WTC11 (cell line): ENCODE measurements around the gene STAB1. TPM values are rescaled to one million over a fixed set of nuclear protein-coding genes. Genes with fewer than 3 reads are reported as not detected.

Source experiments
- ATAC-seq: fragments of 200-7000 bp; cut with Tn5 transposase; 2 replicates; pipeline ENCODE4 v1.10.0; 2021; ENCODE audit warnings: mild to moderate bottlenecking, moderate library complexity
- CTCF ChIA-PET: fragments of 300-600 bp; sonication (Branson Sonifier 250); formaldehyde crosslinking; loops from one replicate; lab custom pipeline; 2021; ENCODE audit warnings: antibody characterized with exemption; lab: Charles Lee
- POLR2A ChIA-PET: fragments of 350-600 bp; sonication (Branson Sonifier 250); formaldehyde crosslinking; loops from one replicate; lab custom pipeline; 2021; ENCODE audit warnings: antibody characterized with exemption; lab: Charles Lee
- DNase-seq: peaks from one replicate; pipeline ENCODE4 v3.0.0; 2021; ENCODE audit warnings: low spot score
- H3K27ac Mint-ChIP-seq: 2 replicates; pipeline ENCODE4 v1.8.0; 2021; ENCODE audit warnings: mixed read lengths
- H3K27me3 Mint-ChIP-seq: 2 replicates; pipeline ENCODE4 v1.8.0; 2021; ENCODE audit warnings: low read depth, mild to moderate bottlenecking, moderate library complexity, mixed read lengths
- H3K36me3 Mint-ChIP-seq: 2 replicates; pipeline ENCODE4 v1.8.0; 2021; ENCODE audit warnings: mixed read lengths
- H3K4me1 Mint-ChIP-seq: 2 replicates; pipeline ENCODE4 v1.8.0; 2022; ENCODE audit warnings: mixed read lengths
- H3K4me3 Mint-ChIP-seq: 2 replicates; pipeline ENCODE4 v1.8.0; 2021; ENCODE audit warnings: mild to moderate bottlenecking, moderate library complexity, mixed read lengths
- H3K9me3 Mint-ChIP-seq: 2 replicates; pipeline ENCODE4 v1.8.0; 2021; ENCODE audit warnings: mixed read lengths
- ATF1 ChIP-seq: sonication (generic); formaldehyde crosslinking; IDR thresholded peaks from 2 replicates; pipeline ENCODE4 v1.8.1; 2023; ENCODE audit warnings: mild to moderate bottlenecking, moderate library complexity, missing genetic modification reagents
- ATF2 ChIP-seq: sonication (generic); formaldehyde crosslinking; IDR thresholded peaks from 2 replicates; pipeline ENCODE4 v1.8.1; 2022; ENCODE audit warnings: low read depth, missing genetic modification reagents, borderline replicate concordance
- CDX4 ChIP-seq: fragments of 250-450 bp; sonication (Bioruptor Pico); IDR thresholded peaks from 2 replicates; pipeline ENCODE4 v1.9.0; 2021; ENCODE audit warnings: moderate library complexity, mild to moderate bottlenecking, inconsistent platforms, borderline replicate concordance
- CREB1 ChIP-seq: sonication (generic); formaldehyde crosslinking; IDR thresholded peaks from 2 replicates; pipeline ENCODE4 v1.8.0; 2023; ENCODE audit warnings: mild to moderate bottlenecking, missing genetic modification reagents
- ETV6 ChIP-seq: sonication (generic); formaldehyde crosslinking; IDR thresholded peaks from 2 replicates; pipeline ENCODE4 v1.8.1; 2022; ENCODE audit warnings: mild to moderate bottlenecking, missing genetic modification reagents
- FOXJ3 ChIP-seq: sonication (generic); formaldehyde crosslinking; IDR thresholded peaks from 2 replicates; pipeline ENCODE4 v1.9.0; 2021; ENCODE audit warnings: missing genetic modification reagents, mild to moderate bottlenecking, borderline replicate concordance
- FOXP1 ChIP-seq: sonication (generic); formaldehyde crosslinking; IDR thresholded peaks from 2 replicates; pipeline ENCODE4 v1.8.0; 2022; ENCODE audit warnings: missing genetic modification reagents, mild to moderate bottlenecking, moderate library complexity, borderline replicate concordance
- NFATC4 ChIP-seq: fragments of 250-450 bp; sonication (Bioruptor Pico); IDR thresholded peaks from 2 replicates; pipeline ENCODE4 v1.9.0; 2021; ENCODE audit warnings: mild to moderate bottlenecking
- NR2C2 ChIP-seq: sonication (generic); formaldehyde crosslinking; IDR thresholded peaks from 2 replicates; pipeline ENCODE4 v1.8.0; 2022; ENCODE audit warnings: mild to moderate bottlenecking, missing genetic modification reagents
- OVOL2 ChIP-seq: fragments of 250-450 bp; sonication (Bioruptor Pico); IDR thresholded peaks from 2 replicates; pipeline ENCODE4 v1.9.0; 2021; ENCODE audit warnings: mild to moderate bottlenecking, borderline replicate concordance
- PRDM15 ChIP-seq: sonication (generic); formaldehyde crosslinking; IDR thresholded peaks from 2 replicates; pipeline ENCODE4 v1.8.0; 2022; ENCODE audit warnings: missing genetic modification reagents
- SOX15 ChIP-seq: fragments of 250-450 bp; sonication (Bioruptor Pico); IDR thresholded peaks from 2 replicates; pipeline ENCODE4 v1.9.0; 2021; ENCODE audit warnings: mild to moderate bottlenecking
- ZBTB21 ChIP-seq: sonication (generic); formaldehyde crosslinking; IDR thresholded peaks from 2 replicates; pipeline ENCODE4 v1.8.1; 2023; ENCODE audit warnings: mild to moderate bottlenecking, missing genetic modification reagents, borderline replicate concordance
- ZBTB43 ChIP-seq: sonication (generic); formaldehyde crosslinking; IDR thresholded peaks from 2 replicates; pipeline ENCODE4 v1.8.1; 2023; ENCODE audit warnings: mild to moderate bottlenecking, missing genetic modification reagents
- ZNF121 ChIP-seq: sonication (generic); formaldehyde crosslinking; IDR thresholded peaks from 2 replicates; pipeline ENCODE4 v1.8.0; 2023; ENCODE audit warnings: missing genetic modification reagents
- ZNF219 ChIP-seq: sonication (generic); formaldehyde crosslinking; IDR thresholded peaks from 2 replicates; pipeline ENCODE4 v1.8.0; 2023; ENCODE audit warnings: missing genetic modification reagents, mild to moderate bottlenecking, borderline replicate concordance
- ZNF281 ChIP-seq: sonication (generic); formaldehyde crosslinking; IDR thresholded peaks from 2 replicates; pipeline ENCODE4 v1.8.0; 2023; ENCODE audit warnings: mild to moderate bottlenecking, missing genetic modification reagents
- total RNA-seq: library from RNA; stranded (reverse); gene quantifications from 3 replicates; pipeline ENCODE4 v1.2.3, GENCODE V29; 2021
- TF ChIP-seq, protein P1 (sequence below): sonication (generic); formaldehyde crosslinking; IDR thresholded peaks from 2 replicates; pipeline ENCODE4 v1.8.1; 2022; ENCODE audit warnings: mild to moderate bottlenecking, missing genetic modification reagents, moderate library complexity, borderline replicate concordance
- TF ChIP-seq, protein P2 (sequence below): sonication (generic); formaldehyde crosslinking; IDR thresholded peaks from 2 replicates; pipeline ENCODE4 v1.8.1; 2023; ENCODE audit warnings: mild to moderate bottlenecking, missing genetic modification reagents, borderline replicate concordance
- TF ChIP-seq, protein P3 (sequence below): sonication (generic); formaldehyde crosslinking; IDR thresholded peaks from 2 replicates; pipeline ENCODE4 v1.8.1; 2023; ENCODE audit warnings: mild to moderate bottlenecking, moderate library complexity, missing genetic modification reagents

STAB1 gene
- total RNA-seq, 1 experiment from 2014 or later, result 1.9 TPM

DNA sequence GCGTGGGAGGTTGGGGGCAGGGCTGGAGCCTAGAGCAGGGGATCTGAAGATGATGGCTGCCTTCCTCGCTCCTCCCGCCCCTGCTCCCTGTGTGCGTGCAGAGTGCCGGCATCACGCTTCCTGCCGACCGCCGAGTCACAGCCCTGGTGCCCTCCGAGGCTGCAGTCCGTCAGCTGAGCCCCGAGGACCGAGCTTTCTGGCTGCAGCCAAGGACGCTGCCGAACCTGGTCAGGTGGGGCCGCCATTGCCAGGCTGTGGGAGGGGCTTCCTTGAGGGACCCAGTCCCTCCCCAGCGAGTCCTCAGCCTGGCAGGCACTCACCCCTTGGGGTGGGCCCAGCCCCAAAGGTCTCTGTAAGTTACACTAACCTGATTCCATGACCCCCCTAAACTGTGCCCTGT lies 17.6 kb downstream of the STAB1 start (continued):
- TF ChIP-seq ZNF281 (no peak), ATF2 (CRISPR knock-in tag) (no peak), ZBTB43 (CRISPR knock-in tag) (no peak), ATF1 (no peak), CREB1 (no peak)
- TF ChIP-seq, protein P1, sequence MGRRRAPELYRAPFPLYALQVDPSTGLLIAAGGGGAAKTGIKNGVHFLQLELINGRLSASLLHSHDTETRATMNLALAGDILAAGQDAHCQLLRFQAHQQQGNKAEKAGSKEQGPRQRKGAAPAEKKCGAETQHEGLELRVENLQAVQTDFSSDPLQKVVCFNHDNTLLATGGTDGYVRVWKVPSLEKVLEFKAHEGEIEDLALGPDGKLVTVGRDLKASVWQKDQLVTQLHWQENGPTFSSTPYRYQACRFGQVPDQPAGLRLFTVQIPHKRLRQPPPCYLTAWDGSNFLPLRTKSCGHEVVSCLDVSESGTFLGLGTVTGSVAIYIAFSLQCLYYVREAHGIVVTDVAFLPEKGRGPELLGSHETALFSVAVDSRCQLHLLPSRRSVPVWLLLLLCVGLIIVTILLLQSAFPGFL (CRISPR knock-in tag), result no peak
- TF ChIP-seq, protein P2, sequence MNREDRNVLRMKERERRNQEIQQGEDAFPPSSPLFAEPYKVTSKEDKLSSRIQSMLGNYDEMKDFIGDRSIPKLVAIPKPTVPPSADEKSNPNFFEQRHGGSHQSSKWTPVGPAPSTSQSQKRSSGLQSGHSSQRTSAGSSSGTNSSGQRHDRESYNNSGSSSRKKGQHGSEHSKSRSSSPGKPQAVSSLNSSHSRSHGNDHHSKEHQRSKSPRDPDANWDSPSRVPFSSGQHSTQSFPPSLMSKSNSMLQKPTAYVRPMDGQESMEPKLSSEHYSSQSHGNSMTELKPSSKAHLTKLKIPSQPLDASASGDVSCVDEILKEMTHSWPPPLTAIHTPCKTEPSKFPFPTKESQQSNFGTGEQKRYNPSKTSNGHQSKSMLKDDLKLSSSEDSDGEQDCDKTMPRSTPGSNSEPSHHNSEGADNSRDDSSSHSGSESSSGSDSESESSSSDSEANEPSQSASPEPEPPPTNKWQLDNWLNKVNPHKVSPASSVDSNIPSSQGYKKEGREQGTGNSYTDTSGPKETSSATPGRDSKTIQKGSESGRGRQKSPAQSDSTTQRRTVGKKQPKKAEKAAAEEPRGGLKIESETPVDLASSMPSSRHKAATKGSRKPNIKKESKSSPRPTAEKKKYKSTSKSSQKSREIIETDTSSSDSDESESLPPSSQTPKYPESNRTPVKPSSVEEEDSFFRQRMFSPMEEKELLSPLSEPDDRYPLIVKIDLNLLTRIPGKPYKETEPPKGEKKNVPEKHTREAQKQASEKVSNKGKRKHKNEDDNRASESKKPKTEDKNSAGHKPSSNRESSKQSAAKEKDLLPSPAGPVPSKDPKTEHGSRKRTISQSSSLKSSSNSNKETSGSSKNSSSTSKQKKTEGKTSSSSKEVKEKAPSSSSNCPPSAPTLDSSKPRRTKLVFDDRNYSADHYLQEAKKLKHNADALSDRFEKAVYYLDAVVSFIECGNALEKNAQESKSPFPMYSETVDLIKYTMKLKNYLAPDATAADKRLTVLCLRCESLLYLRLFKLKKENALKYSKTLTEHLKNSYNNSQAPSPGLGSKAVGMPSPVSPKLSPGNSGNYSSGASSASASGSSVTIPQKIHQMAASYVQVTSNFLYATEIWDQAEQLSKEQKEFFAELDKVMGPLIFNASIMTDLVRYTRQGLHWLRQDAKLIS (CRISPR knock-in tag), result no peak

DNA sequence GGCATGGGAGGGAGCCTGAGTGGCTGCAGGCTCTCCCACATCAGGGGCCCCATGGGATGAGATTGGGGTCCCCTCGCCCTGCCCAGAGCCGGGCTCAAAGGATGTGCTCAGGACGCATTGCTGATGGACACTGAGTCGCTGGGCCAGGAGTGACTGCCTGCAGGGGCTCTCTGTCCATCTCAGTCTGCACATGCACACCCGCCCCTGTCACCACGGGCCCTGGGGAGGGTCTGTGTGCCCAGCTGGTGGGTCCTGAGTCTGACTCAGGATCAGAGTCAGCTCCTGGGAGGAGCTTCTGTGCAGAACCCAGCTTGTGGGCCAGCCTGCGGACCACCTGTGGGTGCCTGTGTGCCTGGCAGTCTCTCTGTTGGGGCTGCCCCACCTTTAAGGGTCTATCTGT lies 18.1 kb downstream of the STAB1 start:
- ChIA-PET CTCF (no interaction called here), POLR2A (interaction anchor here (1.0 kb wide), 1 partner anchor 11 kb away, joined by 3 read pairs; no protein-coding TSS in a partner anchor)
- Mint-ChIP-seq H3K36me3 (no peaks in the 10 kb centered on the region), H3K4me3 (no peak overlapping the region), H3K4me1 (peaks cover 1% of the 10 kb centered on the region), H3K9me3 (no peaks in the 10 kb centered on the region), H3K27me3 (no peaks in the 10 kb centered on the region; the same call in 1 of the 2 replicates), H3K27ac (no peak overlapping the region)
- no peak for DNase-seq
- no peak for ATAC-seq
- TF ChIP-seq CREB1 (no peak), ZBTB21 (CRISPR knock-in tag) (no peak), CDX4 (CRISPR knock-in tag) (no peak), SOX15 (CRISPR knock-in tag) (no peak), NFATC4 (no peak), NR2C2 (no peak), OVOL2 (no peak), ETV6 (CRISPR knock-in tag) (no peak), ZNF219 (CRISPR knock-in tag) (no peak), PRDM15 (CRISPR knock-in tag) (no peak), FOXJ3 (CRISPR knock-in tag) (no peak), FOXP1 (CRISPR knock-in tag) (no peak), ZNF121 (CRISPR knock-in tag) (no peak)
- TF ChIP-seq, protein P3, sequence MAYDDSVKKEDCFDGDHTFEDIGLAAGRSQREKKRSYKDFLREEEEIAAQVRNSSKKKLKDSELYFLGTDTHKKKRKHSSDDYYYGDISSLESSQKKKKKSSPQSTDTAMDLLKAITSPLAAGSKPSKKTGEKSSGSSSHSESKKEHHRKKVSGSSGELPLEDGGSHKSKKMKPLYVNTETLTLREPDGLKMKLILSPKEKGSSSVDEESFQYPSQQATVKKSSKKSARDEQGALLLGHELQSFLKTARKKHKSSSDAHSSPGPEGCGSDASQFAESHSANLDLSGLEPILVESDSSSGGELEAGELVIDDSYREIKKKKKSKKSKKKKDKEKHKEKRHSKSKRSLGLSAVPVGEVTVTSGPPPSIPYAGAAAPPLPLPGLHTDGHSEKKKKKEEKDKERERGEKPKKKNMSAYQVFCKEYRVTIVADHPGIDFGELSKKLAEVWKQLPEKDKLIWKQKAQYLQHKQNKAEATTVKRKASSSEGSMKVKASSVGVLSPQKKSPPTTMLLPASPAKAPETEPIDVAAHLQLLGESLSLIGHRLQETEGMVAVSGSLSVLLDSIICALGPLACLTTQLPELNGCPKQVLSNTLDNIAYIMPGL, result no peak
